Epithelial cell of proximal tubule (primary cell): ENCODE measurements around the gene ATL3. TPM values are rescaled to one million over a fixed set of nuclear protein-coding genes. Genes with fewer than 3 reads are reported as not detected.
"Not testable (repeated sequence)": the region's sequence is repeated elsewhere in the genome, so short reads cannot be mapped to it uniquely, and the experiment has no call there.

Experiments
- DNase-seq: peaks from one replicate; pipeline ENCODE4 v3.0.0-alpha.2; 2011; ENCODE audit warnings: low read depth
- H3K4me3 ChIP-seq: 2 replicates; pipeline ENCODE4 v1.5.1; 2011; ENCODE audit warnings: low read depth, mild to moderate bottlenecking, low read length
- CTCF ChIP-seq: conservative IDR thresholded peaks from 2 replicates; pipeline ENCODE4 v1.5.1; 2012; ENCODE audit warnings: low read depth, mild to moderate bottlenecking, low read length
- total RNA-seq: library from RNA; depleted of rRNA; stranded (reverse); fragments of >200 nt; gene quantifications from 2 replicates; pipeline ENCODE4 v1.2.3, GENCODE V29; 2015

Gene ATL3
- total RNA-seq, 1 donor from 2014 or later, result 32.3 TPM

DNA sequence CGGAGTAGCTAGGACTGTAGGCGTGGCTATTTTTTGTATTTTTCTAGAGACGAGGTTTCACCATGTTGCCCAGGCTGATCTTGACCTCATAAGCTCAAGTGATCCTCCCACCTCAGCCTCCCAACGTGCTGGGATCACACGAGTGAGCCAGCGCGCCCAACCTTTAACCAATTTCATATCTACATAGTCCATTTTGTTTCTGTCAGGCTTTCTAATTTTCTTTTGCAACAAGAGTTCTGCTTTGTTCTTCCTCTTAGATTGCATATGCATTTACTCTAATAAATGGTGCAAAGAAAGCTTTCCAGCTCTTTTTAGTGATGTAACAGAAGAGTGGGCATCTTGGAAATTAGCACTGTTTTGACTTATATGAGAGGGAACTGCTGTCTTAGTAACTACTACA lies 23.4 kb upstream of the ATL3 start:
- no peak for TF ChIP-seq CTCF
- no peak overlapping the region for H3K4me3 ChIP-seq
- DNase-seq, result no peak

GRCh38 chr11:63687845-63688244 lies 16.7 kb upstream of the ATL3 start:
- DNase-seq, result no peak
- TF ChIP-seq CTCF, result no peak

GRCh38 chr11:63686926-63687325 lies 15.8 kb upstream of the ATL3 start:
- no peak overlapping the region for H3K4me3 ChIP-seq
- no peak for TF ChIP-seq CTCF
- no peak for DNase-seq

More at GRCh38 chr11:63687845-63688244, 16.7 kb upstream of the ATL3 start:
- no peak overlapping the region for H3K4me3 ChIP-seq

GRCh38 chr11:63685158-63685721 lies 14.1 kb upstream of the ATL3 start:
- not testable (repeated sequence) for H3K4me3 ChIP-seq, DNase-seq

DNA sequence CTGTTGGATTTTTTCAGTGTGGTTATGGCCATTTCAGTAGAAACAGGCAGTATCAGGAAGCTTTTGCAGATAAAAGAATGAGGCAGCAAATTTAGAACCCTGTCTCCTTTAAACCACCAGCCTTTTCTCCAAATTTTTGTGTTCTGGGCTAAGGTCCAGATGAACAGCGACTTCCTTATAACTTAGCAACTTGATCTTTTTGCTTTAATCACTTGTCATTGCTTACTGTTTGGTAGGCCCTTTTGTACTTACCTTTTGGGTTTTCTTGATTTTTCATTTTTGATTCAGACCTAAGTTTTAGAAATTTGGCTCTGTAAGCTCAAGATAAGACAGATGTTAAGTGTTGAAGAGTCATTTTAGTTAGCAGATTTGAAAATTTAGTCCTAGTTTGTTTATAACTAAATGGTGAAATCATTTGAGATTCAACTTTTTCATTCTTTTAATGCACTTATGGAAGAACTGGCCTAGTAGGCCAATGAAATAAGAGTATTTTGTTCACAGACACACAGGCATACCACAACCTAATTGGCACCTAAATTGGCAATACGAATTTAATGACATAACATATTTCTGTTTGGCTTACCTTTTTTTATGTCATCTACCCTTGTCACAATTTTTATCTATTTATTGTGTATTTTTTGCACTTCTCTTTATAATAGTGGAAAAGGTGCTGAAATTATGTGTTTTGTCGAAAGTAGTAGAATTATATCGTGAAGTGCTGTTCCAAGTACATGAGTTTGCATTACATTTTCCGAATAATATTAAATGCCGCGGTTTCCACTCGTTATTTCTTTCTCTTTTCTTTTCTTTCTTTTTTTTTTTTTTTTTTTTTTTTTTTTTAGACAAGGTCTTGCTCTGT lies 12.2 kb upstream of the ATL3 start:
- no peak for DNase-seq
- TF ChIP-seq CTCF, result no peak
- H3K4me3 ChIP-seq, result peak overlapping the region; percentile 99

GRCh38 chr11:63682066-63683021 lies 11.2 kb upstream of the ATL3 start:
- no peak for TF ChIP-seq CTCF
- peak overlapping the region; percentile 99 for H3K4me3 ChIP-seq
- DNase-seq, result no peak
